ENCODE measurements around the gene HECW1.

Gene HECW1

DNA sequence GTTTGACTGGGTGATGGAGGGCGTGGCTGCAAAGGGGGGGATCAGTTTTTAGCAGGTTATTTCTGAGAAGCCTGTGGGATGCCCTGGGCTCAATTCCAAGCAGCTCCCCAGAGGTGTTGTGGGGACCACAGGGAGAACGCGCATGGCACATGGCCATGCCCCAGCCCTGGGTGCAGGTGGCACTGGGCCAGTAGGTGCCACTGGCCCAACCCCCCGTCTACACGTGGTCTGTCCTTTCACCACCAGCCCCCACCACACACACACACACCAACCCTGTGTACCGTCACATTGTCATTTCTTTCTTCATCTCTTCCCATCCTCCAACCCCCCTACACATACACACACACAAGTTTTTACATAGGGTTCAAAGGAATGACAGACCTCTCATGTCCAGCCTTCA lies 355.4 kb downstream of the HECW1 start:
- no peak overlapping the region for H3K4me3 ChIP-seq (ENCODE audit: low read length, poor library complexity, severe bottlenecking)
- H3K9ac ChIP-seq (ENCODE audit: low read depth, low read length, poor library complexity, severe bottlenecking) = no peak overlapping the region
- no peaks in the 10 kb centered on the region for H3K27me3 ChIP-seq (ENCODE audit: insufficient read depth, low read length, poor library complexity, severe bottlenecking)
- H3F3A ChIP-seq (ENCODE audit: low read depth) = no peaks in the 10 kb centered on the region
- TF ChIP-seq CTCF (conservative IDR thresholded peaks at IDR 0.05; ENCODE audit: low read length) (no peak), EZH2phosphoT487 (IDR thresholded peaks at IDR 0.05; ENCODE audit: borderline replicate concordance) (no peak)
- H3K4me2 ChIP-seq (ENCODE audit: low read depth, low read length, poor library complexity, severe bottlenecking) = no peak overlapping the region
- H3K36me3 ChIP-seq (ENCODE audit: insufficient read depth, low read length) = no peaks in the 10 kb centered on the region
- no peaks in the 10 kb centered on the region for H3K9me3 ChIP-seq (ENCODE audit: insufficient read depth, low read depth, low read length)
- H3K9me2 ChIP-seq (replicated peaks; ENCODE audit: low read depth, low read length) = no peaks in the 10 kb centered on the region
- H3K4me1 ChIP-seq (ENCODE audit: insufficient read depth, low read length, poor library complexity, severe bottlenecking) = peaks cover 25% of the 10 kb centered on the region
- no peaks in the 10 kb centered on the region for H3K79me2 ChIP-seq (ENCODE audit: insufficient read depth, low read length)
- no peak overlapping the region for H2AFZ ChIP-seq (ENCODE audit: low read length)
- no peaks in the 10 kb centered on the region for H4K20me1 ChIP-seq (ENCODE audit: insufficient read depth, low read length, poor library complexity, severe bottlenecking)

GRCh38 chr7:43469051-43469450 lies 356.6 kb downstream of the HECW1 start:
- Histone ChIP-seq H3K4me3 (ENCODE audit: low read length, poor library complexity, severe bottlenecking) (no peak overlapping the region), H3K79me2 (ENCODE audit: insufficient read depth, low read length) (no peaks in the 10 kb centered on the region), H3K36me3 (ENCODE audit: insufficient read depth, low read length) (no peaks in the 10 kb centered on the region), H2AFZ (ENCODE audit: low read length) (no peak overlapping the region), H3K27me3 (ENCODE audit: insufficient read depth, low read length, poor library complexity, severe bottlenecking) (no peaks in the 10 kb centered on the region), H3K9me3 (ENCODE audit: insufficient read depth, low read depth, low read length) (no peaks in the 10 kb centered on the region), H3K9me2 (replicated peaks; ENCODE audit: low read depth, low read length) (no peaks in the 10 kb centered on the region), H3F3A (ENCODE audit: low read depth) (no peaks in the 10 kb centered on the region), H3K4me2 (ENCODE audit: low read depth, low read length, poor library complexity, severe bottlenecking) (no peak overlapping the region), H3K4me1 (ENCODE audit: insufficient read depth, low read length, poor library complexity, severe bottlenecking) (peaks cover 25% of the 10 kb centered on the region), H3K9ac (ENCODE audit: low read depth, low read length, poor library complexity, severe bottlenecking) (no peak overlapping the region), H4K20me1 (ENCODE audit: insufficient read depth, low read length, poor library complexity, severe bottlenecking) (no peaks in the 10 kb centered on the region)
- TF ChIP-seq CTCF (conservative IDR thresholded peaks at IDR 0.05; ENCODE audit: low read length) (no peak), EZH2phosphoT487 (IDR thresholded peaks at IDR 0.05; ENCODE audit: borderline replicate concordance) (no peak)

GRCh38 chr7:43470110-43470509 lies 357.7 kb downstream of the HECW1 start:
- Histone ChIP-seq H2AFZ (ENCODE audit: low read length) (no peak overlapping the region), H3K4me2 (ENCODE audit: low read depth, low read length, poor library complexity, severe bottlenecking) (no peak overlapping the region), H3K27me3 (ENCODE audit: insufficient read depth, low read length, poor library complexity, severe bottlenecking) (no peaks in the 10 kb centered on the region)

More at GRCh38 chr7:43470110-43470509, 357.7 kb downstream of the HECW1 start:
- H3K4me1 ChIP-seq (ENCODE audit: insufficient read depth, low read length, poor library complexity, severe bottlenecking) = peaks cover 24% of the 10 kb centered on the region
- H3K36me3 ChIP-seq (ENCODE audit: insufficient read depth, low read length) = no peaks in the 10 kb centered on the region
- H3F3A ChIP-seq (ENCODE audit: low read depth) = no peaks in the 10 kb centered on the region
- TF ChIP-seq EZH2phosphoT487 (IDR thresholded peaks at IDR 0.05; ENCODE audit: borderline replicate concordance) (no peak), CTCF (conservative IDR thresholded peaks at IDR 0.05; ENCODE audit: low read length) (no peak)
- no peaks in the 10 kb centered on the region for H4K20me1 ChIP-seq (ENCODE audit: insufficient read depth, low read length, poor library complexity, severe bottlenecking)
- H3K9me2 ChIP-seq (replicated peaks; ENCODE audit: low read depth, low read length) = no peaks in the 10 kb centered on the region
- H3K79me2 ChIP-seq (ENCODE audit: insufficient read depth, low read length) = no peaks in the 10 kb centered on the region
- no peak overlapping the region for H3K4me3 ChIP-seq (ENCODE audit: low read length, poor library complexity, severe bottlenecking)
- no peaks in the 10 kb centered on the region for H3K9me3 ChIP-seq (ENCODE audit: insufficient read depth, low read depth, low read length)
- no peak overlapping the region for H3K9ac ChIP-seq (ENCODE audit: low read depth, low read length, poor library complexity, severe bottlenecking)
